GM21717 (cell line): ENCODE data around the gene PDK2.
"Not testable (repeated sequence)": the region's sequence is repeated elsewhere in the genome, so short reads cannot be mapped to it uniquely, and the experiment has no call there.

Experiments
- ATAC-seq: cut with Tn5 transposase; IDR thresholded peaks from one replicate; pipeline ENCODE4 v1.9.1; 2021; ENCODE audit warnings: mild to moderate bottlenecking, moderate library complexity; ENCODE audit not compliant: unreplicated experiment

PDK2 gene

DNA sequence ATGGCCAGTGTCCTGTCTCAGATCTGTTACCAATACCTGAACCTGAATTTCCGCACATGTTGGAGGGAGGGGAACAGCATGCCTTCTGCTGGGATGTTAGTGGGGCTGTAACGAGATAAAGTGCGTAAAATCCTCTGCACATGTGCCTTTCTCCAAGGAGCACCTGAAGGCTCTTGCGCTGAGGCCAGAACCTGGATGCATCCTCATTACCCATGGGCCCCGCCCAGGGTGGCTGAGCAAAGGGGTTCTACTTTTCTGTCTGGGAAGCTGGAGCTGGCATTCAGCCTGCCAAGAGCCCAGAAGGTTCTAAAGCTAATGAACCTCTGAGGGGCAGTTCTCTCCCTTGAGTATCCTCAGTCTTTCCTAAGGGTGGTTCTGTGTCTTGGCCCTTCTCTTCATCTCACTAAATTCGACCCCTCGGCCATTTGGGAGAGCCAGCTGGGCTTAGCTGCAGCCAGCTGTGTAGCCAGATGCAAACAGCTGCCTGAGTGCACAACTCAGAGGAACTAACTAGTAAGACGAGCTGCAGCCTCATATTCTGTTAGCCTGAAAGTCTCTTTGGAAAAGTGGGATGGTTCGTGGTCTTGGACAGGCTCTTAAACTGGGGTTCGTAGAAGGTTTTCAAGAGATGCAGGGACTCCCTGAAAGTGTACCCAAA, 36.7 kb upstream of the PDK2 start:
- no peak for ATAC-seq

DNA sequence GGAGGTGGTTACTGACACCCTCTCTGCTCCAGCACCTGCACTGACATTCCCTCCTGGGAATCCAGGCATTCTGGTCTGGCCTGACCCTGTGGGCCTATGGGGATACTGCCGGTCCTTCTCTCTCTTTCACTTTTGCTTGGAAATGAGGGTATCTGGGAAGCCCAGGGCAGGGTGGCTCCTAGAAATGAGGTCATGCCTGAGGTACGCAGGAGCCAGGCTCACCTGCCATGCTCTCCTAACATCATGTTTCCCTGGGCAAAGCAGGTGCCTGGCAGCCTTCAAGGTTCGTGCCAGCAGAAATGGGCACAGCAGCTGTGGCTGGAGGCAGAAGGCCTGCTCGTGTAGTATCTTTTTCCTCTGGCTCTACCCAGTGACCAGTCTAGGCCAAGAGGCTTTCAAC, 35.9 kb upstream of the PDK2 start:
- no peak for ATAC-seq

DNA sequence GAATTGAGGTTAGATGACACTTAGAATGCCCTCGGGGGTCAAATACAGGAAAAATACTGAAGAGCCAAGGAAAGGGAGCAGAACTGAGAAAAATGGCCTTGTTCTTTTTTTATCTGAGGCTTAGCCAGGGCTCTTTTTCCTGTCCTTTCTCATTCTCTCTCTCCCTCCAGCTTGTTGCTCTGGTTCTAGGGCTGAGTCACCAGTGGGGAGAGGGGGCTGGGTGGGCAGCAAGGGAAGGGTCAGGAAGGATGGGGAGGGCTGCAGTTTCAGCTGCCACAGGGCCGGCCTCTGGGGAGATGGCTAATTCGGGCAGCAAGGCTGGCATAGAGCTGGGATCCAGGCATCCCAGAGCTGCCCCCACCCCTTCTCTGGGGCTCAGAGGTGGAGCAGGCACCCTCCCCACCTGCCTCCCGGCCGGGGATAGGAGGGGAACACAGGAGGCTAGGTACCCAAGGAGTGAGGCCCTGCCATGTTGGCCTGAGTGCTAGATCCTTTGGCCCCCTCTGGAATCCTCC, 35.3 kb upstream of the PDK2 start:
- no peak for ATAC-seq

DNA sequence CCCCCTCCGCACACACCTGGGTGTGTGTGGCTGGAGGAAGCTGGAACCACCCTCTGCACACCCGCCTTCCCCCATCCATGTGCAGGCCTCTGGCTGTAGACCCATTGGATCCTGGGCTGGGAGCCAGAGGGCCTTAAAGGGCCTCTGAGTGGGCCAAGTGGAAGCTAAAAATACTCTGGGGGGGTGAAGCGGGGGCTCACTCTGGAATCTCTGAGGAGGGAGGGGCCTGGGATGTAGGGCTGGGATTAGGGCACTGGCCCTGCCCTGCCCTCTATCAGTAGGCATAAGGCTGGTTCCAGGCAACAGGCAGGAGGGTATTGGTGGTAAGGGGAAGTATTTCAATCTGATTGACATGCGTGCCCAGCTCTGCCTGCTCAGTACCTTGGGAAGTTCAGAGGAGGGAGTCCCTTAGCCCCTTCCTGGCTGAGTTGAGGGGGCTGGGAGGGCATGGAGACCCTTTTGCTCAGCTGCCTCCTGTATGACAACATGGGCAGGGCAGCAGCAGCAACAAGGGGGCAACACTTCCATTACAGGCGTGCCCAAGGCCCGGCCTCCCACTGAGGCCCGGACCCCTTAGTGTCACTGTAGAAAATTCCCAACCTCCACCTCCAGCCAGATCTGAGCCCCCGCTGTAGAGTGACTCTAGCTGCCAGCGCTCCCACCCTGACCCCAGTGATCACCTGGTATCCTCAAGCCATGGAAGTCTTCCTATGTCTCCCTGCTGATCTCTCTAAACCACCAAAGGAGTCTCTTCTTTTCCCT, 34.0 kb upstream of the PDK2 start:
- ATAC-seq, result no peak

DNA sequence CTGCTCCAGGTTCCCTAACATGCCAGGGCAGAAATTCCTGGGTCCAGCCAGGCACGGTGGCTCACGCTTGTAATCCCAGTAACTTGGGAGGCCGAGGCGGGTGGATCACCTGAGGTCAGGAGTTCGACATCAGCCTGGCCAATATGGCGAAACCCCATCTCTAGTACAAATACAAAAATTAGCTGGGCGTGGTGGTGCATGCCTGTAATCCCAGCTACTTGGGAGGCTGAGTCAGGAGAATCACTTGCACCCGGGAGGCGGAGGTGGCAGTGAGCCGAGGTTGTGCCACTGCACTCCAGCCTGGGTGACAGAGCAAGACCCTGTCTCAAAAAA, 33.5 kb upstream of the PDK2 start:
- ATAC-seq, result not testable (repeated sequence)

DNA sequence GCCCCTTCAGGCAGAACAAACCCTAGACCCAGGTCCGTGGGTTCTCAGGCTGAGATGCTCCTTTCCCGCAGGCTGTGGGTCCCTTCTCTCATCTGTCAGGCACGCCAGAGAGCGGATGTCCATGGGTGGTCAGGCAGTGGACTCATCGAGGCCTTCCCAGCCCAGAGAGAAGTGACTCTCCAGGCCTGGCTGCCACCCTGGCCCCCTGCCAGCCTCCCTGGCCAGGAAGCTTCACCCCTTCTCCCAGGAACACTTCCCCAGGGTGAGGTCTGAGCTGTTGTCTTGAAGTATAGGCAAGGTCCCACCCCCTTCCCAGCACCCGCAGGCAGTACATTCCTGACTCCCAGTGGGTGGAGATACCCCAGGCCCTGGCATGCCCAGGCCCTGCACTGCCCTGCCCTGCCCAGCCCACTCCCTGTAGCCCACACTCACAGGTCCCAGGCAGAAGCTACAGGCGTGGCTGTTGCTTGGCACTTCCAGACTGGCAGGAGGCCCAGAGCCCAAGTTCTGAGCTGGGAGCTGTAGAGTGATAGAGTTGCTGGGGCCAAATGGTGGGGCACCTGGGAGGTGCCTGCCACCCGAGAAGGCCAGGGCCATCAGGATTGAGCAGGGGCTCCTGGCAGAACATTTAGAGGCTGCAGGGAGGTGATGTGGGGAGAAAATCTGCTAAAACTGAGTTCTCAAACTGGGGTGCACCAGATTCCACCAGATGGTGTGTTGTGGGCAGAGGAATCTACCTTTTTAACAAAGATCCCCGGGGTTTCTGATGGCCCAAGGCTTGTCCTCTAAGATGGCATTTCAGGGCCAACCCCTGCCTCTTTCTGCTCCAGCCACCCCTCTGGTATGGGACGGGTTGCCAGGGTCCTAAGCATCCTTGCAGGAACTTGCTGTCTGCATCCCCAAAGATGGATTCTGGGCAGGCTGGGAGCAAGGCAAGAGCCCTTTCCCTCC, 32.6 kb upstream of the PDK2 start:
- ATAC-seq, result no peak

DNA sequence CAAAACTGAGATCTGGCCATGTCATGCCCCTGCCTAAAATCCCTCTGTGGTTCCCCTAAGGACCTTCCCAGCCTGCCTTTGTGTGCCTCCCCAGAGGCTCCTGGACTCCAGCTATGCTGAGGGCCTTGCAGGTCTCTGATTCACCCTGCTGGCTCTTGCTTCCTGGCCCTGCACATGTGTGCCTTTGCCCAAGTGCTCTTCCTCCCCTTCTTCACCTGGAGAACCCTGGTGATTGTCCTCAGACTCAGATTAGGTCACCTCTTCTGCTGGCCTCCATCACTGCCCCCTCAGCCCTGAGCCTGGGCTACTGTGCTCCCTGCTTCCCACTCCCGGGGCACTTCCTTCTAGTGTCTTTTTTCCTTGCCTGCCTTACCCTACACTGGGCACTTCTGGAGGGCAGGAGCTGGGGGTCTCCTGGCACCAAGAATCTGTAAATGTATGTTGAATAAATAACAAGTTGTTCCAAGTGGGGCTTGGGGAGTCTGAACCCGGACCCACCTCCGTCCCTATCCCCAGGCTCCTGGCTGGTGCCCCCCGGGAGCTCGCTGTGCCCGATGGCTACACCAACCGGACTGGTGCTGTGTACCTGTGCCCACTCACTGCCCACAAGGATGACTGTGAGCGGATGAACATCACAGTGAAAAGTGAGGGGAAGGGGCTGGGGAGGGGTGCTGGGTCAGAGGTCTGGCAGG, 31.4 kb upstream of the PDK2 start:
- ATAC-seq, result no peak

DNA sequence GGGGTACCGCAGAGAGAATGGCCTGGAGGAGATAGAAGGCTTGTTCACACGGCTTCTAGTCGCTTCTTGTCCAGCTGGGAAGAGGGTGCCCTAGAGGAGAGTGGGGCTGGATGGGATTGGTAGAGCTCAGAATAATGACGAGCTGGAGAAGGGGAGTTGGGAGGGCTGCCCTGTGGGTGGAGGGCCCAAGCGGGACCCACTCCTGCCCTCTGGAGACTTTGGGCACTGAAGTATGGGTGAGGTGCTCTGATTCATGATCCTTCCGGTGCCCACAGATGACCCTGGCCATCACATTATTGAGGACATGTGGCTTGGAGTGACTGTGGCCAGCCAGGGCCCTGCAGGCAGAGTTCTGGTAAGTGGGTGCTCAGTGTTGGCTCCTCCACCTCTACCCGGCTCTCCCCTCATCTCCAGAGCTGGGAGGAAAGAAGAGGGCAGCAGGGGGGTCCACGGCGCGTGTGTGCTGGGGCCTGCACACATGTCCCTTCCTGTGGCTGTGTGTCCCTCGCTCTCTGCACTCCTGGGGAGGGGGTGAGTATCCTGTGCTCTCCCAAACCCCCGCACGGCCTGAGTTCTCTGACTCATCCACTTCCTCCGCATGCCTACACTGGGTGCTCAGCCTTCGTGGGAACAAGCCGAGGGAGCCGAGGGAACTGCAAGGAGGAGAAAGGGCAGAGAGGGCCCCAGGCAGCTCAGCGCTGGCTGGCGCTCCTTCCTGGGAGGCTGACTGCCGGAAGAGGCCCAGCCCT, 30.7 kb upstream of the PDK2 start:
- ATAC-seq, result no peak

DNA sequence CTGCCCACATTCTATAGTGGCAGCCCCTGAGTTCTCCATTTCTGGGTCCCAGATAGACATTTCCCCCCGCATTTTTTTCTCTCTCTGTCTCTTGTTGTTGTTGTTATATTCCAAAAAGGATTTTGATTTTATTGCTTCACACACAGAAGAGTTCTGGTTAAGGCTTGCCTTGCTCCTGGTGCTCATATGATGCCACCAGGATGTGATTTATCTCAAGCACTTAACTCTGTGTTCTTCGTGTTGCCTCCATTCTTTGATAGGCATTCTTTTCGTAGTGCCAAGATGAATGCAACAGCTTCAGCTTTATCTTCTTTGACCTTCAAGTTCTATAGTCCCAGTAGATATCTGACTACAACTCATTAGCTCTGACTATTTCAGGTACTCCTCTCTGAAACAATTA, 30.1 kb upstream of the PDK2 start:
- no peak for ATAC-seq

DNA sequence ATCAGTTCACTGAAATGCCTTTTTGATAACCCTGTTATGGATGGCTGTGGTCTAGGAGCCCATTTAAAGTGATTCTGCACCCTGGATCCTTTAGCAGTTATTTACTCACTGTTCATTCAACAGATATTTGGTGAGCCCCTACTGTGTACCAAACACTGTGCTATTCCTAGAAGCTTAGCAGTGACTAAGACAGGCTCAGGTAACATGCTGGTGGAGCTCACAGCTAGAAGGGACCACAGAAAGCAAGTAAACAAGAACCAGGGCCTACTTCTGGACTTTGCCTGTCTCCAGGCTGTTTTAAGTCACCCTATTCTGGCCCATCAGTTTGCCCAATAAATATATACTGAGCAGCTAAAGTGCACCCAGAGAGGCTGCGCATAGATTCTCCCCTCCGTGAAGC, 28.2 kb upstream of the PDK2 start:
- ATAC-seq, result no peak

DNA sequence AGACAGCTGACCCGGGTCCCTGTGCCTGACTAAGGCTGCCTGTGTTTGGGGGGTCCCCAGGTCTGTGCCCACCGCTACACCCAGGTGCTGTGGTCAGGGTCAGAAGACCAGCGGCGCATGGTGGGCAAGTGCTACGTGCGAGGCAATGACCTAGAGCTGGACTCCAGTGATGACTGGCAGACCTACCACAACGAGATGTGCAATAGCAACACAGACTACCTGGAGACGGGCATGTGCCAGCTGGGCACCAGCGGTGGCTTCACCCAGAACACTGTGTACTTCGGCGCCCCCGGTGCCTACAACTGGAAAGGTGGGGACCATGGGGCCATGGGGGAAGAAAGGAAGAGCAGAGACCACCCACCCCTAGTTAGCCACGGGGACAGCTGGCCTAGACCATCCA, 27.2 kb upstream of the PDK2 start:
- ATAC-seq, result no peak

DNA sequence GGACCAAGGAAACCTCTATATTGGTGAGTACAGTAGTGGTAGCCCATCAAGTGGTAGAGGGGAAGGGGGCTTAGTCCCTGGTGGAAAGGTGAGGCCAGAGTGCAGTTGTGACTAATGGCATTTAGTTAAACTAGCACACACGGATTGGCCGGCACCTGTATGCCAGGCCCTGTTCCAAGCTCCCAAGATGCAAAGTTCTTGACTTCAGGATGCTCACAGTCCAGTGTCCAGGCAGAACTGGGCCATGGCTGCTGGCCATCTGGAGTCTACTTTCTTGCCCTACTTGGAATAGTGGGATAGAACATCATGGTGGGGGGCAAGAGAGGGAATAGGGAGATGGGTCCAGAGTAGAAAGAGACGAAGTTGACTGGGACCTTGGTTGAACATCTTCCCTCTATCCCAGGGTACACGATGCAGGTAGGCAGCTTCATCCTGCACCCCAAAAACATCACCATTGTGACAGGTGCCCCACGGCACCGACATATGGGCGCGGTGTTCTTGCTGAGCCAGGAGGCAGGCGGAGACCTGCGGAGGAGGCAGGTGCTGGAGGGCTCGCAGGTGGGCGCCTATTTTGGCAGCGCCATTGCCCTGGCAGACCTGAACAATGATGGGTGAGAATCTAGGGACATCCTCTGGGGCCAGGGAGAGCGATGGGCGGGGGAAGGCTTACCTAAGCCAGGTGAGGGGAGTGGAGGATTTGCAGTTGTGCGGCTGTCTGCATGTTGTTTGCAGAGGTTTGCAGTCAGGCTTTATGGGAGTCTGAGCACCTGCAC, 24.1 kb upstream of the PDK2 start:
- ATAC-seq, result no peak

DNA sequence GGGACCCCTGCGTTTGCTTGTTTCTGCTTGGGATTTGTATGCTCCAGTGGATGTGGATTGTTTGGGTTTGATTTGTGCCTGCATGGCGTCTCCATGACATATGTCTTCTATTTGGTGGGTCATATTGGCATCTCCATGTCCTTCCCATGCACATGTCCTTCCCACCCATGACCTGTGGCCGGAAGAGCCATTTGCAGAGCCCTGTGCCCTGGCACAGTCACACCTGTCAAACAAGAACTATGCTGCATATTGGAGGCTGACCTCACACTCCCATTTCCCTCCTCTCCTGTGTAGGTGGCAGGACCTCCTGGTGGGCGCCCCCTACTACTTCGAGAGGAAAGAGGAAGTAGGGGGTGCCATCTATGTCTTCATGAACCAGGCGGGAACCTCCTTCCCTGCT, 23.5 kb upstream of the PDK2 start:
- no peak for ATAC-seq

DNA sequence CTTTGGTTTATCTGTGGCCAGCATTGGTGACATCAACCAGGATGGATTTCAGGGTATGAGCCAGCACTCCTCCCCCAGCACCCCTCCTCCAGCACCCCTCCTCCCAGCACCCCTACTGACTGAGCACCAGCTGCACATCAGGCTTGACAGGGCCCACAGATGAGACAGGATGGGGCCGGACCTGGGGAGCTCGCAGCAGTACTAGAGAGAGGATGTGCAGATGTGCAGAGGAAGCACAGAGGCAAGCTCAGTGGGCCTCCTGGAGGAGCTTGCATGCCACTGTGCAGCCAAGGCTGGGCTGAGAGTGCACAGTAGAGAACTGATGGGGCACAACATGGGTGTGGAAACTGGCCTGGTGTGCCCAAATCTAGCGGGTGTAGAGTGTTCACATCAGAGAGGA, 23.0 kb upstream of the PDK2 start:
- no peak for ATAC-seq

DNA sequence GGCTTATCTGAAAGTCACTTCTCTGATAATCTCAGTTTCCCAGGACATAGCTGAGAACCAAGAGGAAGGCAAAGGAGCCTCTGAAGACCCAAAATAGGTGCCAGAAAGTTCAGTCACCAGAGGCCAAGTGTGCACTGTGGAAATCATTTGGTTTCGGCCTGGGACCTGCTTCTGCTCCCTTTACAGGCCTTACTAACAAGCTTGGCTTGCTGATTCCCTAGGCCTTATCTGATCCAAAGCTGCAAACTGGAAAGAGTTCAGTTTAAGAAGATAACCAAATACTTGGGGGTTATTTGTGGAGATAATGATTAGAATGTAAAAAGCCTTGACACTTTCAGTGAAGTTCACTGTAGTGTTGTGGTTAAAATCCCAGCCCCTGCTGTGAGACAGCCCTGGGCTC, 22.2 kb upstream of the PDK2 start:
- ATAC-seq, result no peak

DNA sequence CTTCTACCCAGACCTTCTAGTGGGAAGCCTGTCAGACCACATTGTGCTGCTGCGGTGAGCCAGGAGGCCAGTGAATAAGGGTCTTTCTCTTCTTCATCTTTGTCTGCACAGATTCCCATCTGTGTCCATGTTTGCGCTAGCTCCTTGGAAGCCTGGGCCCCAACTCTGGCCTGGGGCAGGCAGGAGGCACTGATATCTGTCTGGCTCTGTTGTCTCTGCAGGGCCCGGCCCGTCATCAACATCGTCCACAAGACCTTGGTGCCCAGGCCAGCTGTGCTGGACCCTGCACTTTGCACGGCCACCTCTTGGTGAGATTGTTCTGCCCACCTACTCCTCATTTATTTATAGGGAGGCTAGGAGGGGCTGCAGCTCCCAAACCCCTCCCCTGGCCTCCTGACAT, 20.9 kb upstream of the PDK2 start:
- no peak for ATAC-seq

DNA sequence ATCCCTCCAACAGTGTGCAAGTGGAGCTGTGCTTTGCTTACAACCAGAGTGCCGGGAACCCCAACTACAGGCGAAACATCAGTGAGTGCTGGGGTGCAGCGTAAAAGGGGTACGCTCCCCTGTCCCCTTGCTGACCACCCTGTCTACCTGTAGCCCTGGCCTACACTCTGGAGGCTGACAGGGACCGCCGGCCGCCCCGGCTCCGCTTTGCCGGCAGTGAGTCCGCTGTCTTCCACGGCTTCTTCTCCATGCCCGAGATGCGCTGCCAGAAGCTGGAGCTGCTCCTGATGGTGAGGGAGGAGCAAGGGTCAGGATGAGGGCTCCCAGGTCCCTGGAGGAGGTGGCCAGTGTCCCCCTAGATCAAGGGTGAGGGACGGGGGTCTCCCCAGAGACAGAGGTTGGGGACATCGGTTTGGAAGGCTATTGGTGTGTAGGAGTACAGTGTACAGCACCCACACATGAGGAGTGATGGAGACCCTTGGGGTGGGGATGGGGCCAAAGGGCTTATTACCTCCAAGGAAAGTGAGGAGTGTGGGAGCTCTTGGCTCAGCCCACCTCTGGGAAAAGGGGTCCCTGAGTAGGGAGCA, 19.6 kb upstream of the PDK2 start:
- ATAC-seq, result no peak

DNA sequence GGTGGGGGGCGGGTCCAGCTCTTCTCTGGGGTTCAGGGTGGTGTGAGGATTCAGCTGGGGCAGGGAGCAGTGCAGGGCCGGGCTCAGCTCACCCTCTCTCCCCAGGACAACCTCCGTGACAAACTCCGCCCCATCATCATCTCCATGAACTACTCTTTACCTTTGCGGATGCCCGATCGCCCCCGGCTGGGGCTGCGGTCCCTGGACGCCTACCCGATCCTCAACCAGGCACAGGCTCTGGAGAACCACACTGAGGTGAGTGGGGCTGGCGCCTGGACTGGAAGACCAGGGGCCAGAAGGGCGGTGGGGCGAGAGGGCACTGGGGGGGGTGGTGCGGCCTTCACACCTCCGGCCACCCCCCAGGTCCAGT, 18.9 kb upstream of the PDK2 start:
- no peak for ATAC-seq

DNA sequence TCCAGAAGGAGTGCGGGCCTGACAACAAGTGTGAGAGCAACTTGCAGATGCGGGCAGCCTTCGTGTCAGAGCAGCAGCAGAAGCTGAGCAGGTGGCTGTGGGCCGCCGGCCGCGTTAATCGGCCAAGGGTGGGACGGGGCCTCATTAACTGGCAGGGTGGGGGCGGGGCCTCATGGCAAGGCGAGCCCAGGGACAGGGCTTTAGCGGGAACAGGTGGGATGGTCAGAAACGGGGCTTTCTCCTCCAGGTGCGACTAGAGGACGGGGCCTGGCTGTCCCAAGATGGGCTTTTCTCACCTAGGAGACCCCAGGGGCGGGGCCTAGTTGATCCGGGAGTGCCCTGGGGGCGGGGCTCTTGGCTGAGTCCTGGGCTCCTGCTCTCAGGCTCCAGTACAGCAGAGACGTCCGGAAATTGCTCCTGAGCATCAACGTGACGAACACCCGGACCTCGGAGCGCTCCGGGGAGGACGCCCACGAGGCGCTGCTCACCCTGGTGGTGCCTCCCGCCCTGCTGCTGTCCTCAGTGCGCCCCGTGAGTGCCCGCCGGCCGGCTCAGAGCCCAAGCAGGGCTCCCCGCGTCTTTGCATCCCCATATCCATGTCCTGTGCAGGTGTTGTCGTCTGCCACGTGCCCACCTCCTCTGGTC, 18.4 kb upstream of the PDK2 start:
- no peak for ATAC-seq
